Vagina (tissue), 2 donors: ENCODE measurements around the gene ATPAF1.

Experiments used
- CTCF ChIP-seq, 3 experiments: fragments of 450-650 bp in 2 of 3; fragments of 200-600 bp in 1 of 3; sonication (generic) in 1 of 3; IDR thresholded peaks; one replicate each; pipeline ENCODE4 v1.5.1; 2017 to 2019; ENCODE audit warnings: antibody characterized with exemption in 3 of 3, mild to moderate bottlenecking in 2 of 3, moderate library complexity in 2 of 3
- POLR2A ChIP-seq, 2 donors: fragments of 450-650 bp; IDR thresholded peaks; one replicate each; pipeline ENCODE4 v1.6.1; 2017; ENCODE audit warnings: antibody characterized with exemption in 2 of 2, mild to moderate bottlenecking in 2 of 2, moderate library complexity in 2 of 2
- POLR2AphosphoS5 ChIP-seq, 2 donors: sonication (generic); formaldehyde crosslinking; IDR thresholded peaks; one replicate each; pipeline ENCODE4 v1.9.0; 2017; ENCODE audit warnings: antibody characterized with exemption in 2 of 2, mild to moderate bottlenecking in 2 of 2, low read depth in 1 of 2; ENCODE audit not compliant: insufficient read depth in 1 of 2

- no peak for TF ChIP-seq CTCF (IDR thresholded peaks at IDR 0.05)
- no peak for TF ChIP-seq POLR2AphosphoS5 (IDR thresholded peaks at IDR 0.05; ENCODE audit: insufficient read depth in 1 of 2, low read depth in 1 of 2)
- TF ChIP-seq POLR2A (IDR thresholded peaks at IDR 0.05), result no peak
Measured at GRCh38 chr1:46639547-46639946, 28.6 kb downstream of the ATPAF1 start.
